ENCODE results near the gene TSR3. TPM values are rescaled to one million over a fixed set of nuclear protein-coding genes. Genes with fewer than 3 reads are reported as not detected.

Gene TSR3
- total and polyA plus RNA-seq, 2 of the 13 experiments (the other 11 are each of a cell fraction or from before 2014, with no cell fraction given), result 24.2 to 51.0 TPM

- TF ChIP-seq DZIP1 (CRISPR knock-in tag; IDR thresholded peaks at IDR 0.05) (no peak), ZFP62 (CRISPR knock-in tag; IDR thresholded peaks at IDR 0.05) (0 out of 2 replicates have a peak, but pooled peaks have one; percentile 60), MEIS2 (CRISPR knock-in tag; IDR thresholded peaks at IDR 0.05) (peak; percentile 87), ZNF143 (CRISPR knock-in tag; IDR thresholded peaks at IDR 0.05) (peak; percentile 89), CENPT (CRISPR knock-in tag; IDR thresholded peaks at IDR 0.05; ENCODE audit: low read depth) (no peak; the same call in 1 of the 2 replicates), ARNT2 (CRISPR knock-in tag; IDR thresholded peaks at IDR 0.05; ENCODE audit: low read depth) (peak; percentile 82; the same call in 1 of the 2 replicates), REST (IDR thresholded peaks at IDR 0.05; ENCODE audit: borderline replicate concordance in 1 of 2, low read depth in 1 of 2, low read length in 2 of 2) (0 out of 4 replicates have a peak, but pooled peaks of 1 of the 2 experiments have one; percentile 49), TMF1 (CRISPR knock-in tag; IDR thresholded peaks at IDR 0.05; ENCODE audit: low read depth) (peak; percentile 45; the same call in 1 of the 2 replicates), ZFP82 (CRISPR knock-in tag; IDR thresholded peaks at IDR 0.05; ENCODE audit: borderline replicate concordance) (no peak), HOMEZ (CRISPR knock-in tag; IDR thresholded peaks at IDR 0.05; ENCODE audit: low read depth) (no peak), MED8 (CRISPR knock-in tag; IDR thresholded peaks at IDR 0.05; ENCODE audit: insufficient replicate concordance) (no peak), ZNF3 (CRISPR knock-in tag; IDR thresholded peaks at IDR 0.05) (no peak), FOXK1 (CRISPR knock-in tag; IDR thresholded peaks at IDR 0.05; ENCODE audit: borderline replicate concordance, low read depth) (peak; percentile 92; the same call in 1 of the 2 replicates), ZBTB10 (CRISPR knock-in tag; IDR thresholded peaks at IDR 0.05; ENCODE audit: borderline replicate concordance) (peak; percentile 78), MTA3 (CRISPR knock-in tag; IDR thresholded peaks at IDR 0.05) (no peak), AHR (CRISPR knock-in tag; IDR thresholded peaks at IDR 0.05) (no peak), TFAP4 (IDR thresholded peaks at IDR 0.05; ENCODE audit: borderline replicate concordance, low read depth) (no peak)
These were observed at the start of gene TSR3, which contains the start of gene GNPTG (continued) for GRCh38 chr16:1351582-1352362.
